ENCODE measurements around the gene FEV.

Gene FEV

GRCh38 chr2:218985021-218985324 is at the start of gene FEV:
FEV (minus strand) TSS chr2:218985184; CDS start chr2:218985075, 109 bp downstream.
- DNase-seq (ENCODE audit: low read depth) = no peak

- DNase-seq (ENCODE audit: low read depth) = no peak
These were observed 47.2 kb upstream of the FEV start for GRCh38 chr2:219032051-219032745.

- DNase-seq (ENCODE audit: low read depth) = no peak
These were observed 46.2 kb upstream of the FEV start for GRCh38 chr2:219031005-219031738.

GRCh38 chr2:219030177-219030940 is 45.4 kb upstream of the FEV start:
- no peak for DNase-seq (ENCODE audit: low read depth)

GRCh38 chr2:219029829-219030165 is 44.8 kb upstream of the FEV start:
- DNase-seq (ENCODE audit: low read depth) = peak; percentile 58

GRCh38 chr2:219028996-219029828 is 44.2 kb upstream of the FEV start:
- no peak for DNase-seq (ENCODE audit: low read depth)

GRCh38 chr2:219028141-219028540 is 43.2 kb upstream of the FEV start:
- DNase-seq (ENCODE audit: low read depth) = no peak

- no peak for DNase-seq (ENCODE audit: low read depth)
These were observed 42.6 kb upstream of the FEV start for GRCh38 chr2:219027511-219028055.

- DNase-seq (ENCODE audit: low read depth) = no peak
These were observed 42.0 kb upstream of the FEV start for GRCh38 chr2:219026946-219027345.

GRCh38 chr2:219025637-219026585 is 40.9 kb upstream of the FEV start:
- no peak for DNase-seq (ENCODE audit: low read depth)

GRCh38 chr2:219024059-219024458 is 39.1 kb upstream of the FEV start:
- DNase-seq (ENCODE audit: low read depth) = no peak

- DNase-seq (ENCODE audit: low read depth) = no peak
These were observed 38.1 kb upstream of the FEV start for GRCh38 chr2:219023045-219023605.

GRCh38 chr2:219022616-219023015 is 37.6 kb upstream of the FEV start:
- no peak for DNase-seq (ENCODE audit: low read depth)

- DNase-seq (ENCODE audit: low read depth) = no peak
These were observed 37.1 kb upstream of the FEV start for GRCh38 chr2:219022041-219022440.

- DNase-seq (ENCODE audit: low read depth) = no peak
These were observed 36.6 kb upstream of the FEV start for GRCh38 chr2:219021591-219021990.

GRCh38 chr2:219020604-219021365 is 35.8 kb upstream of the FEV start:
- DNase-seq (ENCODE audit: low read depth) = no peak

- no peak for DNase-seq (ENCODE audit: low read depth)
These were observed 34.5 kb upstream of the FEV start for GRCh38 chr2:219019436-219019835.

- DNase-seq (ENCODE audit: low read depth) = no peak
These were observed 33.7 kb upstream of the FEV start for GRCh38 chr2:219018726-219019125.

GRCh38 chr2:219018286-219018685 is 33.3 kb upstream of the FEV start:
- no peak for DNase-seq (ENCODE audit: low read depth)
